T47D (cell line): ENCODE measurements around the gene PRPH2.
A peak's percentile ranks its signal among the peaks of the same experiment; 100 is the strongest.
"Not testable (repeated sequence)": the region's sequence is repeated elsewhere in the genome, so short reads cannot be mapped to it uniquely, and the experiment has no call there.

Experiments used
- DNase-seq, 2 experiments: peaks; one replicate each; pipeline versions ENCODE4 v3.0.0 to v3.0.0-alpha.2; 2011 to 2012; ENCODE audit warnings: low read depth in 1 of 2, low spot score in 1 of 2
- JUND ChIP-seq: IDR thresholded peaks from 2 replicates; pipeline ENCODE4 v1.6.1; 2012; ENCODE audit warnings: low read depth
- in situ Hi-C: cut with HindIII; loops from 2 replicates; pipeline ENCODE4 v1.10.0; 2016; ENCODE audit warnings: low sequenced_read_pairs, low pct_unique_long_range_greater_than_20kb

The PRPH2 gene

GRCh38 chr6:42751055-42751454 lies 28.7 kb upstream of the PRPH2 start:
- no peak for DNase-seq
- in situ Hi-C loops = no loop called here
- TF ChIP-seq JUND = no peak

GRCh38 chr6:42748203-42748898 lies 26.0 kb upstream of the PRPH2 start:
- DNase-seq = no peak
- TF ChIP-seq JUND = no peak
- in situ Hi-C loops = no loop called here

- no peak for TF ChIP-seq JUND
- peak; percentile 83 to 92 for DNase-seq
- in situ Hi-C loops = no loop called here
Observed at GRCh38 chr6:42746463-42747391, 24.3 kb upstream of the PRPH2 start.

- peak; percentile 99 for DNase-seq
- in situ Hi-C loops = no loop called here
- TF ChIP-seq JUND = no peak
Observed at GRCh38 chr6:42745640-42746462, 23.5 kb upstream of the PRPH2 start, which contains the start of gene TBCC. TBCC (minus strand) TSS chr6:42746103; CDS start chr6:42746073, 30 bp downstream.

- no peak for TF ChIP-seq JUND
- in situ Hi-C loops = no loop called here
- peak in 1 of 2 experiments; percentile 20 for DNase-seq
Observed at GRCh38 chr6:42745083-42745639, 22.8 kb upstream of the PRPH2 start.

GRCh38 chr6:42744351-42744893 lies 22.0 kb upstream of the PRPH2 start:
- in situ Hi-C loops = no loop called here
- no peak for TF ChIP-seq JUND
- no peak for DNase-seq

GRCh38 chr6:42742116-42742894 lies 19.9 kb upstream of the PRPH2 start:
- no peak for DNase-seq
- in situ Hi-C loops = no loop called here
- TF ChIP-seq JUND = no peak

- no peak for DNase-seq
- in situ Hi-C loops = no loop called here
- TF ChIP-seq JUND = no peak
Observed at GRCh38 chr6:42740725-42741124, 18.3 kb upstream of the PRPH2 start.

- in situ Hi-C loops = no loop called here
- no peak for TF ChIP-seq JUND
- DNase-seq = no peak
Observed at GRCh38 chr6:42735976-42736375, 13.6 kb upstream of the PRPH2 start.

GRCh38 chr6:42733867-42734481 lies 11.6 kb upstream of the PRPH2 start:
- DNase-seq, in situ Hi-C loops: not testable (repeated sequence)

GRCh38 chr6:42729731-42730130 lies 7.3 kb upstream of the PRPH2 start:
- in situ Hi-C loops = no loop called here
- TF ChIP-seq JUND = no peak
- DNase-seq = no peak
